Breast epithelium (tissue), 3 donors: ENCODE results near the gene PGGHG.
"Not testable (repeated sequence)": the region's sequence is repeated elsewhere in the genome, so short reads cannot be mapped to it uniquely, and the experiment has no call there.

Experiments used
- CTCF ChIP-seq, 3 donors: fragments of 450-650 bp; IDR thresholded peaks; one replicate each; pipeline ENCODE4 v1.5.1; 2016 to 2017; ENCODE audit warnings: antibody characterized with exemption in 3 of 3, mild to moderate bottlenecking in 3 of 3, moderate library complexity in 3 of 3
- POLR2A ChIP-seq: fragments of 450-650 bp; IDR thresholded peaks from one replicate; pipeline ENCODE4 v1.6.1; 2016; ENCODE audit warnings: antibody characterized with exemption, mild to moderate bottlenecking, moderate library complexity

- not testable (repeated sequence) for TF ChIP-seq POLR2A; CTCF (IDR thresholded peaks at IDR 0.05)
Measured at GRCh38 chr11:311013-311748, 22.3 kb downstream of the PGGHG start.
